Effector memory CD4-positive, alpha-beta T cell (primary cell): ENCODE data around the gene CACNA1D.

Source experiments
- DNase-seq, 3 donors: peaks; one replicate each; pipeline ENCODE4 v3.0.0-alpha.2; 2020
- H3K27ac ChIP-seq: 2 replicates; pipeline ENCODE4 v1.7.0; 2013; ENCODE audit warnings: mild to moderate bottlenecking, low read length, moderate library complexity; ENCODE audit not compliant: insufficient read depth, poor library complexity, severe bottlenecking
- H3K27me3 ChIP-seq: replicated peaks from 2 replicates; pipeline ENCODE4 v1.7.0; 2013; ENCODE audit warnings: mild to moderate bottlenecking, low read length; ENCODE audit not compliant: insufficient read depth, control insufficient read depth, poor library complexity, severe bottlenecking
- H3K36me3 ChIP-seq: 2 replicates; pipeline ENCODE4 v1.7.0; 2013; ENCODE audit warnings: mild to moderate bottlenecking, low read length, moderate library complexity; ENCODE audit not compliant: control insufficient read depth, insufficient read depth
- H3K4me1 ChIP-seq: 2 replicates; pipeline ENCODE4 v1.7.0; 2013; ENCODE audit warnings: low read length, mild to moderate bottlenecking; ENCODE audit not compliant: control insufficient read depth, insufficient read depth, poor library complexity, severe bottlenecking
- H3K4me3 ChIP-seq: 2 replicates; pipeline ENCODE4 v1.7.0; 2013; ENCODE audit warnings: low read length, low read depth, mild to moderate bottlenecking; ENCODE audit not compliant: insufficient read depth, poor library complexity, severe bottlenecking
- H3K9me3 ChIP-seq: 2 replicates; pipeline ENCODE4 v1.7.0; 2013; ENCODE audit warnings: mild to moderate bottlenecking, low read length, moderate library complexity; ENCODE audit not compliant: control insufficient read depth

The CACNA1D gene

GRCh38 chr3:53817809-53818208 is 323.4 kb downstream of the CACNA1D start:
- no peak for DNase-seq
- Histone ChIP-seq H3K9me3 (no peaks in the 10 kb centered on the region), H3K4me1 (no peaks in the 10 kb centered on the region), H3K27me3 (no peaks in the 10 kb centered on the region), H3K36me3 (no peaks in the 10 kb centered on the region), H3K4me3 (no peak overlapping the region), H3K27ac (no peak overlapping the region)

- DNase-seq: no peak
- no peaks in the 10 kb centered on the region for H3K36me3 ChIP-seq
- H3K4me1 ChIP-seq: no peaks in the 10 kb centered on the region
Measured at GRCh38 chr3:53818221-53819162, 324.1 kb downstream of the CACNA1D start.

GRCh38 chr3:53819163-53819868 is 324.9 kb downstream of the CACNA1D start:
- Histone ChIP-seq H3K27ac (no peak overlapping the region), H3K27me3 (no peaks in the 10 kb centered on the region), H3K9me3 (no peaks in the 10 kb centered on the region), H3K4me1 (no peaks in the 10 kb centered on the region), H3K36me3 (no peaks in the 10 kb centered on the region), H3K4me3 (no peak overlapping the region)
- no peak for DNase-seq

More at GRCh38 chr3:53818221-53819162, 324.1 kb downstream of the CACNA1D start:
- Histone ChIP-seq H3K9me3 (no peaks in the 10 kb centered on the region), H3K4me3 (no peak overlapping the region), H3K27me3 (no peaks in the 10 kb centered on the region), H3K27ac (no peak overlapping the region)

- Histone ChIP-seq H3K9me3 (no peaks in the 10 kb centered on the region), H3K27me3 (no peaks in the 10 kb centered on the region), H3K36me3 (no peaks in the 10 kb centered on the region), H3K4me3 (no peak overlapping the region), H3K27ac (no peak overlapping the region), H3K4me1 (no peaks in the 10 kb centered on the region)
- no peak for DNase-seq
Measured at GRCh38 chr3:53820084-53820483, 325.7 kb downstream of the CACNA1D start.

- H3K4me3 ChIP-seq: no peak overlapping the region
- H3K36me3 ChIP-seq: no peaks in the 10 kb centered on the region
- H3K27me3 ChIP-seq: no peaks in the 10 kb centered on the region
- H3K4me1 ChIP-seq: no peaks in the 10 kb centered on the region
- no peak overlapping the region for H3K27ac ChIP-seq
- DNase-seq: no peak
- no peaks in the 10 kb centered on the region for H3K9me3 ChIP-seq
Measured at GRCh38 chr3:53820756-53821580, 326.6 kb downstream of the CACNA1D start.

- Histone ChIP-seq H3K9me3 (no peaks in the 10 kb centered on the region), H3K4me3 (no peak overlapping the region), H3K36me3 (no peaks in the 10 kb centered on the region), H3K27me3 (no peaks in the 10 kb centered on the region), H3K4me1 (no peaks in the 10 kb centered on the region), H3K27ac (no peak overlapping the region)
- no peak for DNase-seq
Measured at GRCh38 chr3:53821631-53822121, 327.3 kb downstream of the CACNA1D start.

- Histone ChIP-seq H3K4me1 (no peaks in the 10 kb centered on the region), H3K36me3 (no peaks in the 10 kb centered on the region), H3K27me3 (no peaks in the 10 kb centered on the region), H3K9me3 (no peaks in the 10 kb centered on the region), H3K27ac (no peak overlapping the region), H3K4me3 (no peak overlapping the region)
- DNase-seq: no peak
Measured at GRCh38 chr3:53822331-53822741, 327.9 kb downstream of the CACNA1D start.

GRCh38 chr3:53823026-53823955 is 328.9 kb downstream of the CACNA1D start:
- Histone ChIP-seq H3K27me3 (no peaks in the 10 kb centered on the region), H3K9me3 (no peaks in the 10 kb centered on the region), H3K27ac (no peak overlapping the region), H3K4me3 (no peak overlapping the region), H3K36me3 (no peaks in the 10 kb centered on the region), H3K4me1 (no peaks in the 10 kb centered on the region)
- no peak for DNase-seq
